Measurements from ENCODE around the gene TNFRSF8. TPM values are rescaled to one million over a fixed set of nuclear protein-coding genes. Genes with fewer than 3 reads are reported as not detected.

Gene TNFRSF8
- total and polyA plus RNA-seq, 2 of the 4 experiments (the other 2 are of a cell fraction) = under 0.01 to 0.31 TPM

DNA sequence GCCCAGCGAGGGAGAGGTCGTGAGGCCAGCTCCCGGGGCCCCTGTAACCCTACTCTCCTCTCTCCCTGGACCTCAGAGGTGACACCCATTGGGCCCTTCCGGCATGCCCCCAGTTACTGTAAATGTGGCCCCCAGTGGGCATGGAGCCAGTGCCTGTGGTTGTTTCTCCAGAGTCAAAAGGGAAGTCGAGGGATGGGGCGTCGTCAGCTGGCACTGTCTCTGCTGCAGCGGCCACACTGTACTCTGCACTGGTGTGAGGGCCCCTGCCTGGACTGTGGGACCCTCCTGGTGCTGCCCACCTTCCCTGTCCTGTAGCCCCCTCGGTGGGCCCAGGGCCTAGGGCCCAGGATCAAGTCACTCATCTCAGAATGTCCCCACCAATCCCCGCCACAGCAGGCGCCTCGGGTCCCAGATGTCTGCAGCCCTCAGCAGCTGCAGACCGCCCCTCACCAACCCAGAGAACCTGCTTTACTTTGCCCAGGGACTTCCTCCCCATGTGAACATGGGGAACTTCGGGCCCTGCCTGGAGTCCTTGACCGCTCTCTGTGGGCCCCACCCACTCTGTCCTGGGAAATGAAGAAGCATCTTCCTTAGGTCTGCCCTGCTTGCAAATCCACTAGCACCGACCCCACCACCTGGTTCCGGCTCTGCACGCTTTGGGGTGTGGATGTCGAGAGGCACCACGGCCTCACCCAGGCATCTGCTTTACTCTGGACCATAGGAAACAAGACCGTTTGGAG lies 80.0 kb downstream of the TNFRSF8 start:
- Histone ChIP-seq H3K23ac (ENCODE audit: low read depth, low read length) (peak overlapping the region; percentile 69), H2BK15ac (ENCODE audit: low read depth, low read length) (peak overlapping the region; percentile 56; the same call in 2 of the 3 replicates), H3K79me1 (ENCODE audit: low read depth in 1 of 2, low read length in 2 of 2) (no peaks in the 10 kb centered on the region), H4K8ac (ENCODE audit: low read depth in 2 of 2, low read length in 2 of 2) (peak overlapping the region; percentile 77 to 99), H3K9ac (ENCODE audit: low read depth, low read length) (0 out of 2 replicates have a peak overlapping the region, but pooled peaks have one; percentile 5), H4K5ac (ENCODE audit: low read depth, low read length) (peak overlapping the region; percentile 93), H3K4ac (ENCODE audit: low read depth, low read length) (peak overlapping the region; percentile 90), H2BK20ac (ENCODE audit: low read depth, low read length) (peak overlapping the region; percentile 88), H3K36me3 (ENCODE audit: control insufficient read depth, insufficient read depth, low read length) (no peaks in the 10 kb centered on the region), H3K18ac (ENCODE audit: low read depth, low read length) (peak overlapping the region; percentile 82), H3K4me1 (ENCODE audit: control insufficient read depth, insufficient read depth, low read length) (peaks cover 19% of the 10 kb centered on the region), H4K91ac (ENCODE audit: insufficient read depth, low read depth, low read length) (peak overlapping the region; percentile 96), H3K4me3 (ENCODE audit: insufficient read depth, low read depth, low read length) (no peak overlapping the region), H3K14ac (replicated peaks; ENCODE audit: low read depth, low read length) (peak overlapping the region; percentile 82), H3K9me3 (ENCODE audit: control insufficient read depth, insufficient read depth, low read length) (no peaks in the 10 kb centered on the region), H3K27ac (ENCODE audit: insufficient read depth, low read length) (peak overlapping the region; percentile 89), H2BK5ac (ENCODE audit: low read depth, low read length, poor library complexity, severe bottlenecking) (peak overlapping the region; percentile 89), H2AK5ac (ENCODE audit: low read depth, low read length) (peak overlapping the region; percentile 94), H2AK9ac (replicated peaks; ENCODE audit: low read depth, low read length, poor library complexity) (peak overlapping the region; percentile 94), H3K27me3 (ENCODE audit: control insufficient read depth, insufficient read depth, low read length) (no peaks in the 10 kb centered on the region), H2BK120ac (ENCODE audit: low read depth, low read length) (peak overlapping the region; percentile 96), H3K56ac (ENCODE audit: extremely low read depth, insufficient read depth, low read length) (peak overlapping the region; percentile 23; the same call in 1 of the 2 replicates), H4K20me1 (ENCODE audit: insufficient read depth, low read length) (no peaks in the 10 kb centered on the region), H3K4me2 (ENCODE audit: low read depth, low read length) (no peak overlapping the region), H2AFZ (replicated peaks; ENCODE audit: low read length, poor library complexity) (peak overlapping the region; percentile 93), H3K9me1 (ENCODE audit: insufficient read depth, low read length) (peaks cover 11% of the 10 kb centered on the region)
- in situ Hi-C loops (cut with MboI; ENCODE audit: low sequenced_read_pairs) = no loop called here
- ChIA-PET POLR2A (ENCODE audit: unreplicated experiment) (no interaction called here), CTCF (interaction anchor here (0.6 kb wide), 1 partner anchor 934 kb away, joined by 3 read pairs; no protein-coding TSS in a partner anchor)
- ATAC-seq (ENCODE audit: low read depth) (no peak; the same call in 1 of the 2 replicates), DNase-seq (no peak)
- dilution Hi-C loops (cut with HindIII; ENCODE audit: low sequenced_read_pairs, unreplicated experiment) = no loop called here
- intact Hi-C loops (cut with micrococcal nuclease) = no loop called here
- WGBS, 2 experiments (ENCODE audit: extremely low coverage in 2 of 2, insufficient read length in 1 of 2) = 74% methylated on average over 6 of the region's 21 CpGs; no CpG with 5 or more reads in 1 of the 2 experiments
- TF ChIP-seq, protein P1, sequence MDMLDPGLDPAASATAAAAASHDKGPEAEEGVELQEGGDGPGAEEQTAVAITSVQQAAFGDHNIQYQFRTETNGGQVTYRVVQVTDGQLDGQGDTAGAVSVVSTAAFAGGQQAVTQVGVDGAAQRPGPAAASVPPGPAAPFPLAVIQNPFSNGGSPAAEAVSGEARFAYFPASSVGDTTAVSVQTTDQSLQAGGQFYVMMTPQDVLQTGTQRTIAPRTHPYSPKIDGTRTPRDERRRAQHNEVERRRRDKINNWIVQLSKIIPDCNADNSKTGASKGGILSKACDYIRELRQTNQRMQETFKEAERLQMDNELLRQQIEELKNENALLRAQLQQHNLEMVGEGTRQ (IDR thresholded peaks at IDR 0.05; ENCODE audit: low read depth, low read length) = no peak
- no peak for TF ChIP-seq POLR2A (IDR thresholded peaks at IDR 0.05; ENCODE audit: low read depth, low read length)
- BruUV-seq (replicated peaks) = no TSS peak

Data from IMR-90 (cell line).